PC-3 (cell line): Measurements from ENCODE around the gene SEC14L3.

Experiments
- CTCF ChIP-seq: fragments of 300-600 bp; sonication (generic); conservative IDR thresholded peaks from 2 replicates; pipeline ENCODE4 v1.5.1; 2017; ENCODE audit warnings: antibody characterized with exemption, low read depth, mild to moderate bottlenecking, low read length
- EZH2 ChIP-seq: fragments of 300-600 bp; sonication (generic); IDR thresholded peaks from one replicate; pipeline ENCODE4 v1.6.1; 2017; ENCODE audit warnings: antibody characterized with exemption, mild to moderate bottlenecking, low read length; ENCODE audit not compliant: unreplicated experiment

- TF ChIP-seq CTCF (no peak), EZH2 (no peak)
These were observed 55.0 kb downstream of the SEC14L3 start for GRCh38 chr22:30416837-30417236.
